OCI-M2 (cell line): ENCODE results near the gene NOLC1.

Experiments used
- DNase-seq: peaks from one replicate; lab custom pipeline; 2025; ENCODE audit not compliant: unreplicated experiment; lab: John Stamatoyannopoulos, UW

NOLC1 gene

GRCh38 chr10:102121739-102122372 is 30.3 kb upstream of the NOLC1 start:
- DNase-seq = no peak

GRCh38 chr10:102122450-102122849 is 29.7 kb upstream of the NOLC1 start:
- DNase-seq = no peak

GRCh38 chr10:102123223-102123622 is 29.0 kb upstream of the NOLC1 start:
- no peak for DNase-seq

DNA sequence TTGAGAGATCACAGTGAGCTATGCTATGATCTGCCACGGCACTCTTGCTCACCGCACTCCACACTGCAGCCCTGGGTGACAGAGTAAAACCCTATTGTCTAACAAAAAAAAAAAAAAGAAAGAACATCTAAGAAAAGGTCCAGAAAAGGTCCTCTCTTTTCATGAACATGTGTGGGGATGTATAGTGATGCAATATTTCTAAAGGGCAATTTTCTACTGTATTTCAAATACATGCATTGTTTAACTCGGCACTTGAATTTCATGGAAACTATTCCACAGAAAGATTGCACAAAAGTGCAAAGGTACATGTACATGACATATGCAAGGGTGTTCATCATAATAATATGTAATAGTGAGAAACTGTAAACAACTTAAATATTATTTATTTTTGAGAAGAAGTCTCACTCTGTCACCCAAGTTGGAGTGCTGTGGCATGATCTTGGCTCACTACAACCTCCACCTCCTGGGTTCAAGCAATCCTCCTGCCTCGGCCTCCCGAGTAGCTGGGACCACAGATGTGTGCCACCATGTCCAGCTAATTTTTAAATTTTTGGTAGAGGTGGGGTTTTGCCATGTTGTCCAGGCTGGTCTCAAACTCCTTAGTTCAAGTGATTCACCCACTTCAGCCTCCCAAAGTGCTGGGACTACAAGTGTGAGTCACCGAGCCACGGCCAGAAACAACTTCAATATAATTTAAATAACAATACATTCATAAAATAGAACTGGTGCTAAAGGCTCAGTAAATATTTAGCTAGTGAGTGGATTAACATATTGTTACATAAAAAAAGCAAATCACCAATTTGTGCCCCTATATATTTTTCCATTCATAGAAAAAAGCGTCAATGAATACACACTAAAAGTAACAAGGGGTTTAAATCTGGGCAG is 20.7 kb upstream of the NOLC1 start:
- DNase-seq = no peak

DNA sequence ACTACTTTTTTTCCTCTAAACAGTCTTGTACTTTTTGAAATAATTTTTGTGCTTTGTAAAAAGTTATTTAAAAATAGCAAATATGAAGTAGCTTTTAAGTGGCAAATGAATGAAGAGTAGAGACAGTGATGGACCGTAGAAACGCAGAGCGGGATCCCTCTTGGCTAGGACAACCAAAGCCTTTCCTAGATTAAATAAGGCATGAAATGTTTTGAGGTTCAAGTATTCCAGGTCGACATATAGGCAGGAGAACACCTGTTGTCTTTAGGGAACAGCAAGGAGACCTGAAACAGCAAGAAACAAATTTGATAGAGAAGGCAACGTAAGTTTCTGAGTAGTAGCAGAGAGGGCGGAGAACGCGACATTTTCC is 20.0 kb upstream of the NOLC1 start:
- no peak for DNase-seq

DNA sequence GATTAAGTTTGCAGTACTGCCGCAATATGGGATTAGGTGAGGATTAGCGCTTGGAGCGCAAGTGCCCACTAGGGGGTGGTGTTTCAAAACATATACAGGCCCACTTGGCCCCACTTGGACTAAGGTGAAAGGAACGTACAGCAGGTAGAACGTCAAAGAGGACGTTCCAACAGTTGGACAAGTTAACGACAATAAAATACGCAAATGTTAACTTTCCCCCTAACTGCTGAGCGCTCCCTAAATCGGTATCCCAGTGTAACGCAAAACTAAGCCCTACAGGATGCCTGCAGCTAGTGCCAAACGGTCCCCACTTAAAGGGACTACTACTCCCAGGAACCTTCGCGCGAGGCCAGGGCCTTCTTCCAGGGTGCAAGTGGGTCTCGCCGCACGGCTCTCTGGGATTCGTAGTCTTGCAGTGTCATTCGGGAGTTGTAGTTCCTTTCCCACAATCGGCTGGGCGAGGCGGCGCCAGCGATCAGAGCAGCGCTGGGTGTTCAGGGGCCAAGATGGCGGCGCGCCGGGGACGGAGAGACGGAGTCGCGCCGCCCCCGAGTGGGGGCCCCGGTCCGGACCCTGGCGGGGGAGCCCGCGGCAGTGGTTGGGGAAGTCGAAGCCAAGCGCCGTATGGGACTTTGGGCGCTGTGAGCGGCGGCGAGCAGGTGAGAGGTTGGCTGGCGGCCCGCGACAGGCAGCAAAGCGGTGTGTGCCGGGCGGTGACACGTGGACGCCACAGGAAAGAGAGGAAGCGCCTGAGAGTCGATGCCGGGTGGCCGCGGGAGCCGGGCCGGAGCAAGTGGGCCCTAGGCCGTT is 19.4 kb upstream of the NOLC1 start, which contains the start of gene PPRC1:
Gene PPRC1, plus strand, starts transcription at position 478 of the 810 bp plus-strand sequence. Its CDS starts 29 bp downstream, at position 507.
- DNase-seq = peak; percentile 99

- DNase-seq = no peak
Observed at GRCh38 chr10:102133373-102134195, 18.6 kb upstream of the NOLC1 start.

- no peak for DNase-seq
Observed at GRCh38 chr10:102134416-102134815, 17.8 kb upstream of the NOLC1 start.

GRCh38 chr10:102135956-102136526 is 16.1 kb upstream of the NOLC1 start:
- no peak for DNase-seq

GRCh38 chr10:102139281-102140110 is 12.7 kb upstream of the NOLC1 start:
- DNase-seq = no peak

GRCh38 chr10:102140218-102140617 is 12.0 kb upstream of the NOLC1 start:
- no peak for DNase-seq

DNA sequence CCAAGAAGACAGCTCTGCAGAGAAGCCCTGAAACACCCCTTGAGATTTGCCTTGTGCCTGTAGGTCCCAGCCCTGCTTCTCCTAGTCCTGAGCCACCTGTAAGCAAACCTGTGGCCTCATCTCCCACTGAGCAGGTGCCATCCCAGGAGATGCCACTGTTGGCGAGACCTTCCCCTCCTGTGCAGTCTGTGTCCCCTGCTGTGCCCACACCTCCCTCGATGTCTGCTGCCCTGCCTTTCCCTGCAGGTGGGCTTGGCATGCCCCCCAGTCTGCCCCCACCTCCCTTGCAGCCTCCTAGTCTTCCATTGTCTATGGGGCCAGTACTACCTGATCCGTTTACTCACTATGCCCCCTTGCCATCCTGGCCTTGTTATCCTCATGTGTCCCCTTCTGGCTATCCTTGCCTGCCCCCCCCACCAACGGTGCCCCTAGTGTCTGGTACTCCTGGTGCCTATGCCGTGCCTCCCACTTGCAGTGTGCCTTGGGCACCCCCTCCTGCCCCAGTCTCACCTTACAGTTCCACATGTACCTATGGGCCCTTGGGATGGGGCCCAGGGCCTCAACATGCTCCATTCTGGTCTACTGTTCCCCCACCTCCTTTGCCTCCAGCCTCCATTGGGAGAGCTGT is 11.2 kb upstream of the NOLC1 start:
- no peak for DNase-seq

DNA sequence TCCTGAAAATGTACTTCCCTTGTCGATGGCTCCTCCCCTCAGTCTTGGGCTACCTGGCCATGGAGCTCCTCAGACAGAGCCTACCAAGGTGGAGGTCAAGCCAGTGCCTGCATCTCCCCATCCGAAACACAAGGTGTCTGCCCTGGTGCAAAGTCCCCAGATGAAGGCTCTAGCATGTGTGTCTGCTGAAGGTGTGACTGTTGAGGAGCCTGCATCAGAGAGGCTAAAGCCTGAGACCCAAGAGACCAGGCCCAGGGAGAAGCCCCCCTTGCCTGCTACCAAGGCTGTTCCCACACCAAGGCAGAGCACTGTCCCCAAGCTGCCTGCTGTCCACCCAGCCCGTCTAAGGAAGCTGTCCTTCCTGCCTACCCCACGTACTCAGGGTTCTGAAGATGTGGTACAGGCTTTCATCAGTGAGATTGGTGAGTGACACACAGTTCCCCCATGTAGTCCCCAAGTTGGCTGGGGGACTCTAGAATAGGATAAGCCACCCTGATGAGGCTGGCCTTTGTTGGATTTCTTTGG is 10.5 kb upstream of the NOLC1 start:
- DNase-seq = no peak

DNA sequence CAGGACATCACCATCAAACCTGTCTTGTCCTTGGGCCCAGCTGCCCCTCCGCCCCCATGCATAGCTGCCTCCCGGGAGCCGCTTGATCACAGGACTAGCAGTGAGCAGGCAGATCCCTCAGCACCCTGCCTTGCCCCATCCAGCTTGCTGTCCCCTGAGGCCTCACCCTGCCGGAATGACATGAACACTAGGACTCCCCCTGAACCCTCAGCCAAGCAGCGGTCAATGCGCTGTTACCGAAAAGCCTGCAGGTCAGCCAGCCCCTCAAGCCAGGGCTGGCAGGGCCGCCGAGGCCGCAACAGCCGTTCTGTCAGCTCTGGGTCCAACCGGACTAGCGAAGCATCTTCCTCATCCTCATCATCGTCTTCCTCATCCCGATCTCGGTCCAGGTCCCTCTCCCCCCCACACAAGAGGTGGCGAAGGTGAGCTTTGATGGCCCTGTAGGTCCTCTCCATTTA is 5.2 kb upstream of the NOLC1 start:
- DNase-seq = no peak

- DNase-seq = no peak
Observed at GRCh38 chr10:102147561-102147960, 4.6 kb upstream of the NOLC1 start.

DNA sequence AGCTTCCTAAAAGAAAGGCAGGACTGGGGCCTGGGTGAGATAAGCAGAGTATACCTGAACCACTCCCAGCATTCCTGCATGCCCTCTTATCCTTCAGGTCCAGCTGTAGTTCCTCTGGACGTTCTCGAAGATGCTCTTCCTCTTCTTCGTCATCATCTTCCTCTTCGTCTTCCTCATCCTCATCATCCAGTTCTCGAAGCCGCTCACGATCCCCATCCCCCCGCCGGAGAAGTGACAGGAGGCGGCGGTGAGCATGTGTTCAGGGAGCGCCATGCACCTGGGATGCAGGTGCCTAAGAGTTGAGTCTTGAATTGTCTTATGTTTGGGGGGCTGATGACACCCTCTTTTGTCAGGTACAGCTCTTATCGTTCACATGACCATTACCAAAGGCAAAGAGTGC is 3.9 kb upstream of the NOLC1 start:
- no peak for DNase-seq

- DNase-seq = no peak
Observed at GRCh38 chr10:102150970-102151773, 1.0 kb upstream of the NOLC1 start.

DNA sequence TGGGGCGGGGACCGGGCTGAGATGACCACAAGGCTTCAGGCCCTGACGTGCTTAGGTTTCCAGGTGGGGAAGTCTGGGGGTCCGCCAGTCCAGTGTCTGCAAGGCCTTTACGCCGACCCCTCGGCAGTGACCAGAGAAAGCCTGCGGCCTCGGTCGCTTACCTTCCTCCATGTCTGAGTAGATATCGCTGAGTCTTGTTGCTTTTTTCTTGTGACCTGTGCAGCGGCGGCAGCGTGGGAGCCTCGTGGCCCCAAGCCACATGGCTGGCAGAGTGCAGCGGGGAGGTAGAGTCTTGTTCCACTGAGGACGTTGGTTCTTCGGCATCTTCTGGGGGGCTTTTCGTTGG is 329 bp downstream of the NOLC1 start:
- no peak for DNase-seq
